ENCODE data around the gene ACVR1B. TPM values are rescaled to one million over a fixed set of nuclear protein-coding genes. Genes with fewer than 3 reads are reported as not detected.

Gene ACVR1B
- total and polyA plus RNA-seq, 2 of the 8 experiments (the other 6 are each of a cell fraction or from before 2014, with no cell fraction given): 16.0 to 19.2 TPM

DNA sequence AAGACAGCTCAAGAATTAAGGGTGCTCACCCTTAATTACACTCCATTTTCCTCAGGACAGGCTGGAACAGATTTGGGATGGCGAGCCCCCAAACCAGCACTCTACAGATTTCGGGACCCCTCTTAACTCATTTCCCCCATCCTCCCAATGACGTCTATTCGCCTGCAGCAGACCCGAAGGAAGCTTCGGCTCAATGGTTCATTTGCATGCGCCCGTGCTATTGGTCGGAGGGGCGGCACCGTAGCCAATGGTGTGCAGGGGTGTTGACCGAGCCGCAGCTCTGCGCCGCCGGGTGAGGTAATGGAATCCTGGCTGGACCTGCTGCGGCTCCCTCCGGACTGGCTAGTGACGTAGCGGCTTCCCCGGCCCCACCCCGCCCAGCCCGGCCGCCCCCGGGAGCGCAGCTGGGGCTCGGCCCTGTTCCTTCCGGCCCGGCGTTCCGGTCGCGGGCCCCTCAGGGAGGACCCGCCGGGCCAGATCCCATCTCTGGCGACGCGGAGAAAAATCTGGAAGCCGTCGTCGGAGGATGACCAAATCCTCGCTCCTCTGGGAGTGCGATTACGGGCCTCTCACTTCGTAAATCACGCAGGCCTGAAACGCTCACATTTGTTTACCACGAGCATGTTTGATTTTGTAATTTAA lies 81.4 kb downstream of the ACVR1B start:
- Histone ChIP-seq H3K4me2 (ENCODE audit: insufficient read depth in 1 of 2, low read depth in 2 of 2, low read length in 2 of 2) (peak overlapping the region; percentile 66 to 80), H2BK15ac (ENCODE audit: low read length) (no peak overlapping the region), H2BK5ac (ENCODE audit: low read depth, low read length) (peak overlapping the region; percentile 44), H2BK120ac (replicated peaks; ENCODE audit: low read depth, low read length) (peak overlapping the region; percentile 66), H3K36me3 (ENCODE audit: control insufficient read depth in 2 of 4, insufficient read depth in 4 of 4, low read length in 3 of 4) (no peaks in the 10 kb centered on the region), H3K23me2 (ENCODE audit: low read depth, low read length) (peaks cover 2% of the 10 kb centered on the region; the same call in 1 of the 2 replicates), H3K27me3 (replicated peaks in 1 of 4; ENCODE audit: control insufficient read depth in 3 of 4, extremely low read depth in 1 of 4, insufficient read depth in 3 of 4, low read length in 3 of 4) (peaks cover 2 to 32% (median 22%) of the 10 kb centered on the region in 4 experiments; a peak in 6 of 7 replicates), H3K27ac (ENCODE audit: low read depth, low read length) (peak overlapping the region; percentile 39; the same call in 1 of the 2 replicates), H3K4me3 (ENCODE audit: extremely low read depth in 1 of 4, insufficient read depth in 2 of 4, low read depth in 3 of 4, low read length in 4 of 4) (peak overlapping the region; percentile 23 to 60 (median 38); a peak in 7 of 8 replicates), H3K56ac (replicated peaks; ENCODE audit: insufficient read length, low read depth, low read length) (peak overlapping the region; percentile 49), H2BK12ac (ENCODE audit: low read depth, low read length) (peak overlapping the region; percentile 77; the same call in 1 of the 2 replicates), H3K14ac (ENCODE audit: insufficient read length) (no peak overlapping the region), H3K9me3 (ENCODE audit: insufficient read depth in 2 of 2, low read depth in 1 of 2, low read length in 1 of 2) (no peaks in the 10 kb centered on the region), H4K91ac (replicated peaks; ENCODE audit: insufficient read length, low read length) (no peak overlapping the region), H4K20me1 (replicated peaks in 1 of 2; ENCODE audit: control insufficient read depth in 1 of 2, insufficient read depth in 2 of 2, low read length in 2 of 2) (no peaks in the 10 kb centered on the region), H3K23ac (ENCODE audit: insufficient read length) (no peak overlapping the region), H3K18ac (ENCODE audit: extremely low read depth, low read length) (0 out of 2 replicates have a peak overlapping the region, but pooled peaks have one; percentile 73), H2AK5ac (ENCODE audit: low read depth, low read length) (no peak overlapping the region; the same call in 1 of the 2 replicates), H2AFZ (ENCODE audit: low read length) (0 out of 2 replicates have a peak overlapping the region, but pooled peaks have one; percentile 64), H4K8ac (ENCODE audit: extremely low read depth, insufficient read depth, low read length) (peak overlapping the region; percentile 88; the same call in 1 of the 2 replicates), H3K9ac (replicated peaks in 1 of 4; ENCODE audit: extremely low read depth in 1 of 4, low read depth in 3 of 4, low read length in 3 of 4) (peak overlapping the region in 3 of 4 experiments; percentile 54 to 59 (median 56); a peak in 6 of 7 replicates), H3K79me1 (ENCODE audit: low read depth, low read length) (no peaks in the 10 kb centered on the region), H2BK20ac (ENCODE audit: low read length) (no peak overlapping the region), H3K4me1 (replicated peaks in 1 of 4; ENCODE audit: control insufficient read depth in 3 of 4, insufficient read depth in 4 of 4, low read length in 3 of 4) (peaks cover 9 to 13% (median 11%) of the 10 kb centered on the region in 4 experiments), H3K4ac (replicated peaks; ENCODE audit: insufficient read length, low read depth, low read length) (no peak overlapping the region), H3K79me2 (ENCODE audit: control insufficient read depth in 1 of 2, insufficient read depth in 2 of 2, low read length in 2 of 2) (no peaks in the 10 kb centered on the region; a peak in 1 of 4 replicates), H4K5ac (ENCODE audit: insufficient read length, low read depth, low read length) (peak overlapping the region; percentile 38)
- WGBS, 2 experiments (ENCODE audit: extremely low coverage in 1 of 2, insufficient coverage in 1 of 2, insufficient read length in 1 of 2, insufficient replicate concordance in 2 of 2, low coverage in 1 of 2, low lambda C conversion rate in 2 of 2, missing lambda C conversion rate in 1 of 2): 3% methylated on average over 40 of the region's 48 CpGs; no CpG with 5 or more reads in 1 of the 2 experiments
- DNase-seq (ENCODE audit: low read depth in 1 of 2, low spot score in 2 of 2) (peak; percentile 87 to 90), FAIRE-seq (peak; percentile 78)
- CTCF ChIA-PET (ENCODE audit: partially characterized antibody): interaction anchor here (1.3 to 22.7 kb wide), 9 partner anchors 9 to 89 kb away, joined by 4 to 1249 read pairs (median 40); partner anchors contain the start of genes ATG101, NR4A1, SMIM41 and TAMALIN
- POLR2A ChIA-PET (ENCODE audit: partially characterized antibody): interaction anchor here (0.6 to 13.1 kb wide), 16 partner anchors 6 to 97 kb away, joined by 3 to 82 read pairs (median 4); partner anchors contain the start of genes ATG101, NR4A1, SMIM41 and TAMALIN
- no peak for TF ChIP-seq CBX8 (IDR thresholded peaks at IDR 0.05; ENCODE audit: borderline replicate concordance, low read depth, low read length)
- no peak for TF ChIP-seq TCF12 (IDR thresholded peaks at IDR 0.05; ENCODE audit: low read depth, low read length)
- no peak for TF ChIP-seq SIRT6 (IDR thresholded peaks at IDR 0.05; ENCODE audit: low read length)
- TF ChIP-seq CHD1 (IDR thresholded peaks at IDR 0.05; ENCODE audit: low read depth, low read length): no peak
